IPS-15b (cell line): Measurements from ENCODE around the gene TOR4A.

Experiments
- H3K27me3 ChIP-seq: one replicate; pipeline ENCODE4 v1.6.1; 2013; ENCODE audit warnings: low read length; ENCODE audit not compliant: control insufficient read depth, insufficient read depth
- H3K36me3 ChIP-seq: one replicate; pipeline ENCODE4 v1.6.1; 2013; ENCODE audit warnings: low read length; ENCODE audit not compliant: control insufficient read depth, insufficient read depth
- H3K4me1 ChIP-seq: one replicate; pipeline ENCODE4 v1.6.1; 2013; ENCODE audit warnings: mild to moderate bottlenecking, low read length; ENCODE audit not compliant: control insufficient read depth, insufficient read depth
- H3K4me3 ChIP-seq: one replicate; pipeline ENCODE4 v1.5.1; 2013; ENCODE audit warnings: low read depth, low read length
- H3K9ac ChIP-seq: one replicate; pipeline ENCODE4 v1.6.1; 2013; ENCODE audit warnings: low read depth, mild to moderate bottlenecking, low read length
- H3K9me3 ChIP-seq: one replicate; pipeline ENCODE4 v1.6.1; 2013; ENCODE audit warnings: mild to moderate bottlenecking, low read length; ENCODE audit not compliant: control insufficient read depth, insufficient read depth

Gene TOR4A

DNA sequence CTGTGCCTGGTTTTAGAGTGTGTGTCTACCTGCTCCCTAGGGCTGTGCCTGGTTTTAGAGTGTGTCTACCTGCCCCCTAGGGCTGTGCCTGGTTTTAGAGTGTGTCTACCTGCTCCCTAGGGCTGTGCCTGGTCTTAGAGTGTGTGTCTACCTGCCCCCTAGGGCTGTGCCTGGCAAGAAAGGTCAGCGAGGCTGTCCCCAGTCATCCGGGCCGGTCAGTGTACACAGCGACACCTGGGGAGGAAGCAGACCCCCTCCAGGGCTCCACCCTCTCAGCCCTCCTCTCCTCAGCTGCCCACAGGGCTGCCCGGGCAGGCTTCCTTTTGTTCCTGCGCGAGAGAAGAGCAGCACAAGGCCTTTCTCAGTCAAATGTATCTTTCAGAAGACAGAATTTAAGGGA, 20.4 kb downstream of the TOR4A start:
- Histone ChIP-seq H3K9ac (no peak overlapping the region), H3K4me1 (peaks cover 10% of the 10 kb centered on the region), H3K4me3 (no peak overlapping the region)

DNA sequence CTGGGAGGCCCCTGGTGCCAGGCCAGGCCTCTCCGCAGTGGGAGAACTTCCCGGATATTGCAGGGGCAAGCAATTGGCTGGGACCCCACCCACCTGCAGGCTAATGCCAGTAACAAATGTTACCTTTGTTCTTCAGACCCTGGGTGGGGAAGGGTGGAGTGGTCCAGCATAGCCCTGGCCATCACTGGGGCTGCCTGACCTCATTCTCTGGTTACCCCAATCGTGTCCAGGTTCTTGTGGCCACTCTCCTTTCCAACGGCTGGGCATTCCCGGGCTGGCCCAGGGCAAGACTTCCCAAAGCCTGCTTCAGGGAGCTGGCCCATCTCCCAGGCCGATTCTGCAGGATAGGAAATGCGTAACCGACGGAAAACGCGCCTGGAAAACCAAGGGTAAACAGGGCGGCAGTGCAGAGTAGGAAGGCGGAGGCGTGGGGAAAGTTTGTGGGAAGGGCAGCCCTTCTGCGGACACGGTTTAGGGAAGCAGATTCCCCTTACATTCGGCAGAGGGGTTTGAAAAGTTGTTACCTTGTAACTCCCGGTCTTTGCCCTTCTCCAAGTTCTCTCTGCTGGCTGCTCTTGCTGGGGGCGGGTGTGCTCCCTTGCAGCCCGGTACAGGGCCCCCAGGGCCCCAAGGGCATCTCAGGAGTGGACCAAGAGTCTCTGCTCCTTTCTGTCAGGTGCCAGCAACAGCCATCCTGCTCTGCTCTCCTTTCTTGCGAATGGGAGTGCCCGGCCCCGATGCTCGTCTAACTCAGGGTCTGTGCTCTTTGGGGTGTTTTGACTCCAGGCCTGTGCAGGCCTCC, 21.1 kb downstream of the TOR4A start:
- Histone ChIP-seq H3K9me3 (no peaks in the 10 kb centered on the region), H3K4me3 (peak overlapping the region; percentile 88), H3K27me3 (peaks cover 11% of the 10 kb centered on the region), H3K9ac (peak overlapping the region; percentile 41), H3K4me1 (peaks cover 12% of the 10 kb centered on the region), H3K36me3 (no peaks in the 10 kb centered on the region)

More for the DNA sequence above, 20.4 kb downstream of the TOR4A start:
- Histone ChIP-seq H3K27me3 (peaks cover 10% of the 10 kb centered on the region), H3K9me3 (no peaks in the 10 kb centered on the region), H3K36me3 (no peaks in the 10 kb centered on the region)

DNA sequence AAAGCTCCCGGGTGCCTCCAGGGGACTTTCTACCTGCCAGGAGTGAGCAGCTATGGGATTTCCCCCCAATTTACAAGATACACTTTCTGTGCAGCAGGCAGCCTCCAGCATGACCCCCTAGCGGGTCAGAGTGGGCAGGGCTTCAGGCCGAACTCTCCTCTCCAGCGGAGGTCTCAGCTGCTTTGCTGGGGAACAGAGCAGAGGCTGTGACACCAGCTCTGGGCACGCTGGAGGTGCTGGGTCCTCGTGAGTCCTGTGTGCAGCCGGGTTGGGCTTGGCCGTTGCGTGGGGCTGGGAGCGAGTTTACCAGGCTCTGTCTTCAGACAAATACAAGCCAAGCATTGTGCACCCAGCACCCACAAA, 21.7 kb downstream of the TOR4A start:
- H3K4me1 ChIP-seq: peaks cover 12% of the 10 kb centered on the region
- no peak overlapping the region for H3K9ac ChIP-seq
- no peaks in the 10 kb centered on the region for H3K9me3 ChIP-seq
- H3K27me3 ChIP-seq: peaks cover 12% of the 10 kb centered on the region
- H3K4me3 ChIP-seq: peak overlapping the region; percentile 88
- H3K36me3 ChIP-seq: no peaks in the 10 kb centered on the region

DNA sequence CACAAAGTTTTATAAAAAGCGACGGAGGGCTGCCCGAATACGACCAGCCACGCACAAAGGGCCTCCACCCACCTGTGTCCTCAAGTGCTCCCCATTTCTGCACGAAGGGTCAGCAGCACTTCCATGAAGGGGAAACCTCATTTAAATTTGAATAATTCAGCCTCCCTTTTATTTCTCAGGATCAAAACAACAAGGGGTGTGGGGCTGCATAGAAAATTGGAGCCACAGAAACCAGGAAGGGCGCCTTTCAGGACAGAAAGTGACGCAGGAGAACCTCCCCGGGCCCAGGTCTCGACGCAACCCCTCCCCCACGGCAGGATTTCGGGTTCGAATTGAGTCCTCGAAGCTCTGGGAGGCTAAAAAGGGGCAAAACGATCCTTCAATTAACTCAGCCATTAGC, 22.4 kb downstream of the TOR4A start:
- Histone ChIP-seq H3K27me3 (peaks cover 10% of the 10 kb centered on the region), H3K4me3 (peak overlapping the region; percentile 88), H3K4me1 (peaks cover 12% of the 10 kb centered on the region), H3K9ac (no peak overlapping the region), H3K9me3 (no peaks in the 10 kb centered on the region), H3K36me3 (no peaks in the 10 kb centered on the region)

DNA sequence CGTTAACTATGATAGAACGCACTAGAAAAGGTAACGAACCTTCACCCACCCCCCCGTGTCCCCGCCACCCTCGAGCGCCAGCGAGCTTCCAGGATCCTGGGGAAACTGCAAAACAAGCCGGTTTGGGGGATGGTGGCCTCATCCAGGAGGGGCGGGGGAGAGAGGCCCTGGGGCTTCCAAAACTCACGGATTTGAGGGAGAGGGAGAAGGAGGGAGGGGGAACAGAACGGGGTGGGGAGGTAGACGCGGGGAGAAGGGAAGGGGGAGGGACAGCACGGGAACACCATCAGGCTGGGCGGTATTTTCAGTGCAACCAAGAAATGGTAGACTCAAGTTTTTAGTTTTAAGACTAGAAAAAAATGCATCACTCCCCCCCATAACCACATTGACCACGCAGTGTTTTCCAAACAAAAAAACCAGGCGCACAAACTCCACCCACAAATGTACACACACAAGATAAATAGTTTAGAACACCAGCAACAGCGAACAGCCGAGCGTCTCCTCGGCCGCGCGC, 23.1 kb downstream of the TOR4A start:
- Histone ChIP-seq H3K36me3 (no peaks in the 10 kb centered on the region), H3K9me3 (no peaks in the 10 kb centered on the region), H3K9ac (peak overlapping the region; percentile 70), H3K27me3 (peaks cover 8% of the 10 kb centered on the region), H3K4me3 (peak overlapping the region; percentile 88), H3K4me1 (peaks cover 12% of the 10 kb centered on the region)

DNA sequence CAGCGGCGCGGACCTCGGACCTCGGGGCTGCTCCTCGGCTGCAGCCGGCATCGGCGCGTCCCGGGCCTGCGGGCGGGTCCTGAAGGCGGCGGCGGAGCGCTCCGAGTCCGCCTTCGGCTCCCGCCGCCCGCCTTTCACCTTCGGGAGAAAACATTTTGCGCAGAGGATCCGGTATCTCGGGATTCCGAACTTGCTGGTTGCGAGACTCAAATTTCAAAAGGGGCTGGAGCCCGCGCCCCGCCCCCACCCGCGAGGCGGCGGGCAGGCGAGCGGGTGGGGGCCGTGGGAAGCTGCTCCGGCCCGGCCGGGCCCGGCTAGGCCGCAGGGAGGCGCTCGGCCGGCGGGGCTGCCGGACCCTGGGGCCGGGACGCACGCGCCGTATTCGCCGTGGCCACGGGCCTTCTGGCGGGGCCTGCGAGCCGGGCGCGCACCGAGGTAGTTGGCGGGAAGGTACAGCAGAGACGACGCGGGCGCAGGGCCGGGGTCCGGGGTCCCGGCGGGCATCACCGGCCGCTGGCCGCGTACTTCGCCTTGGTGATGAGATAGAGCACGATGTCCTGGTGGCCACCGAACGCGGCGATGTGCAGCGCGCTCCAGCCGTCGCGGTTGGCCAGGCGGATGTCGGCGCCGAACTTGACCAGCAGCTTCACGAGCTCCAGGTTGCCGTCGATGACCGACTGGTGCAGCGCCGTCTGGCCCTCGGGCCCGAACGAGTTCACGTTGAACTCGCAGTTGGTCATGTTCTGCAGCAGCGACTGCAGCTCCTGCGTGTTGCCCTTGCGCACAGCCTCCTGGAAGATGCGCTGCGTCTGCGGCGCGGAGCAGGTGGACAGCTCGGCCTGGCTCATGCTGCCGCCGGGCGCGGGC, 23.8 kb downstream of the TOR4A start:
- Histone ChIP-seq H3K27me3 (peaks cover 8% of the 10 kb centered on the region), H3K9ac (peak overlapping the region; percentile 70), H3K9me3 (no peaks in the 10 kb centered on the region), H3K36me3 (no peaks in the 10 kb centered on the region), H3K4me3 (peak overlapping the region; percentile 88), H3K4me1 (peaks cover 12% of the 10 kb centered on the region)

DNA sequence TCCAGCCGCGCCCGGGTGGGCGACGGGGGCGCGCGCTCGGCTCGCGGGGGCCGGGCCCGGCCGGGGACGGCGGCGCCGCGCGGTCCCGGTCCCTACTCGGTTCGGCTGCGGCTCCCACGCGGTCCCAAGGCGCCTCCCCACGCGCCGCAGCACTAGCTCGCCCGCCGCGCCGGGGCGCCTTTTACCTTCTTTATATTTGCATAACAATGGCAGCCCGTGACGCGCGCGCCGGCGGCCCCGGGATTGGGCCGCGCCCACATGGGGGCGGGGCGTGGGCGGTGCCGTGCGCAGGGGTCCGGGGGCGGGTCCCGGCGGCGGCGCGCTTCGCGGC, 24.6 kb downstream of the TOR4A start, which contains the start of gene NRARP:
Gene NRARP, minus strand, starts transcription at position 154 of the 331 bp plus-strand sequence. CDS start 343 bp downstream, outside the sequence.
- Histone ChIP-seq H3K4me1 (peaks cover 12% of the 10 kb centered on the region), H3K36me3 (no peaks in the 10 kb centered on the region), H3K9me3 (no peaks in the 10 kb centered on the region), H3K27me3 (peaks cover 5% of the 10 kb centered on the region), H3K4me3 (peak within 1 kb of the TSS; percentile 88), H3K9ac (peak within 1 kb of the TSS; percentile 70)

DNA sequence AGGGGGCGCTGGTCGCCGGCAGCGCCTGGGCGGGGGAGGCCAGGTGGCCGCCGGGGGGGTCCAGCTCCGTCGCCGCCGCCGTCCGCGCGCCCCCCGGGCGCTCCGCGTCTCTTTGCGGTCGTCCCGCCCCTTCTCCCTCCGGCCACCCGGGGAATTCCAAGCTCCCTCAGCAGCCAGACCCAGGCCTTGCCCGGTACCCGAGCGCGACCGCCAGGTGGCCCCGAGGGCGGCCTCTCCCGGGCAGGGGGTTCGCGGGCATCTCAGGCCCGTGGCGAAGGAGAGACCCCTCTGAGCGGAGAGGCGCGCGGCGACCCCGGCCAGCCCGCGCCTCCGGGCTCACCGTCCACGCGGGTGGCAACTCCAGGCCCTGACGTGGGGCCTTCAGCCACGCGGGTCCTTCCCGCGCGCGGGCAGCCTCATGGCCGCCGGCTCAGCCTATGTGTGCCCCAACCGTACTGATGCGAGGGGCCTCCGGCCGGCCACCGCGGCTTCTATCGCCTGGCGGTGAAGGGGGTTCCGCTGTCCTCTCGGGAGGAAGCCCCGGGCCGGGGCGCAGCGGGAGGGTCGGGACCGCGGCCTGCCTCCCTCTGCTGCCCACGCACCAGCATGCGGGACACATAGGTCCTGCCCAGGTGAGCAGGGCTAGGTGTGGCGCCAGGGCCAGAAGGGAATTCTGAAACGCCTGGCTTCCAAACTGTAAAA, 25.1 kb downstream of the TOR4A start:
- H3K9me3 ChIP-seq: no peaks in the 10 kb centered on the region
- H3K4me1 ChIP-seq: peaks cover 12% of the 10 kb centered on the region
- H3K36me3 ChIP-seq: no peaks in the 10 kb centered on the region
- H3K4me3 ChIP-seq: peak overlapping the region; percentile 43
- H3K9ac ChIP-seq: no peak overlapping the region
- peaks cover 5% of the 10 kb centered on the region for H3K27me3 ChIP-seq

DNA sequence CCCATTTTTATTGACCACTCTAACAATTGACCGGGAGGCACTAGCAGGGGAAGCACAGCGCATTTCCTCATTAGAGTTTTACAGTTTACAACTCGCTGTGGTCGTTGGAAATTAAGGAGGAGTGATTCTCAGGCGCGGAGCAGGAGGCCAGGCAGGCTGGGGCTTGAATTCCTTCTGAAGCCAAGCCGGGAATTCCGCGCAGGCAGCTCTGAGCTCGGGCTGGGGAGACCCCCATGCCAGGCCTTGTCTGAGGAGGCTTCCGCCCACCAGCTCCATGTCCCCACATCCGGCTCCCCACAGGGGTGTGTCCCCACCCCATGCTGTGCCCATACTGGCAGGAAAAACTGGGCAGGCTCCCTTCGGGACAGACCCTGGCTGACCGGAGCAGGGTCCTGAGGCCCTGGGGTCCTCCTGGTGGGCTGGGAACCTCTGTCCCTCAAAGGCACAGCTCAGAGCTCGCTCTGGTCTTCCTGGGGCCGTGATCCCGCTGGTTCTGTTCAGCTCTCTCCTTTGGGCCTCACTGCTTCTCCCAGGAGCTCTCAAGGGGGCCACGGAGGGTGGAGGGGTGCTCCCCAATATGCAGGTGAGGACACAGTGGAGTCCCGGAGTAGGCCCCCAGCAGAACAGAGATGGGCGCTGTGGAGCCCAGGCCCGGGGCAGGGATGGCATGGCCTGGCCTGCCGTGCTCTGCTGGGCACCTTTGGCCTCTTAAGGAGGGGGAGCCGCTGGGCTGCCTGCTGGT, 25.8 kb downstream of the TOR4A start:
- Histone ChIP-seq H3K9ac (peak overlapping the region; percentile 41), H3K4me1 (peaks cover 7% of the 10 kb centered on the region), H3K9me3 (no peaks in the 10 kb centered on the region), H3K36me3 (no peaks in the 10 kb centered on the region), H3K27me3 (peaks cover 5% of the 10 kb centered on the region), H3K4me3 (peak overlapping the region; percentile 43)

DNA sequence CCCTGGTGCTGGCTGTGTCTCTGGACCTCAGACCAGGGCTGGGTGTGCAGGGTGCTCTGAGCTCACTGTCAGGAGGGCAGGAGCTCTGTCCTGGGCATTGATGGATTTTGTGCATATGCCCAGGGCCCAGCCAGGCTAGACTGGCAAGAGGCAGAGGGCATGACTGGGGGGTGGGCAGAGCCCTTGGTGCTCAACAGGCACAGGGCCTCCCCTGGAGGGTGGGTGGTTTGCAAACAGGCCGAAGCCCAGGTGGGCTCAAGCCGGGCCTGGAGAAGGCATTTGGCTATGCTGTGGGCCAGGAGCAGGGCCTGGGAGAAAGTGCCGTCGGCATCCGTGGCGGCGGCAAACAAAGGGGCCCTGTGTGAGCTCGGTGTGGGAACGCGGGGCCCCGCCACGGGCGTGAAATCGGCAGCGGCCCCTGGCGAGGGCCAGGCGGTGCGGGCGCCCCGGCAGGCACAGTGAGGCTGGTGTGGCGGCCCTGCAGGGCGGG, 26.4 kb downstream of the TOR4A start:
- H3K27me3 ChIP-seq: peaks cover 5% of the 10 kb centered on the region
- H3K36me3 ChIP-seq: no peaks in the 10 kb centered on the region
- no peak overlapping the region for H3K9ac ChIP-seq
- peaks cover 3% of the 10 kb centered on the region for H3K4me1 ChIP-seq
- H3K9me3 ChIP-seq: no peaks in the 10 kb centered on the region
- H3K4me3 ChIP-seq: no peak overlapping the region
